HG03159 (cell line): ENCODE data around the gene ARID2.

Experiments used
- ATAC-seq: cut with Tn5 transposase; IDR thresholded peaks from one replicate; pipeline ENCODE4 v1.9.1; 2021; ENCODE audit warnings: mild to moderate bottlenecking, moderate library complexity; ENCODE audit not compliant: unreplicated experiment

The ARID2 gene

DNA sequence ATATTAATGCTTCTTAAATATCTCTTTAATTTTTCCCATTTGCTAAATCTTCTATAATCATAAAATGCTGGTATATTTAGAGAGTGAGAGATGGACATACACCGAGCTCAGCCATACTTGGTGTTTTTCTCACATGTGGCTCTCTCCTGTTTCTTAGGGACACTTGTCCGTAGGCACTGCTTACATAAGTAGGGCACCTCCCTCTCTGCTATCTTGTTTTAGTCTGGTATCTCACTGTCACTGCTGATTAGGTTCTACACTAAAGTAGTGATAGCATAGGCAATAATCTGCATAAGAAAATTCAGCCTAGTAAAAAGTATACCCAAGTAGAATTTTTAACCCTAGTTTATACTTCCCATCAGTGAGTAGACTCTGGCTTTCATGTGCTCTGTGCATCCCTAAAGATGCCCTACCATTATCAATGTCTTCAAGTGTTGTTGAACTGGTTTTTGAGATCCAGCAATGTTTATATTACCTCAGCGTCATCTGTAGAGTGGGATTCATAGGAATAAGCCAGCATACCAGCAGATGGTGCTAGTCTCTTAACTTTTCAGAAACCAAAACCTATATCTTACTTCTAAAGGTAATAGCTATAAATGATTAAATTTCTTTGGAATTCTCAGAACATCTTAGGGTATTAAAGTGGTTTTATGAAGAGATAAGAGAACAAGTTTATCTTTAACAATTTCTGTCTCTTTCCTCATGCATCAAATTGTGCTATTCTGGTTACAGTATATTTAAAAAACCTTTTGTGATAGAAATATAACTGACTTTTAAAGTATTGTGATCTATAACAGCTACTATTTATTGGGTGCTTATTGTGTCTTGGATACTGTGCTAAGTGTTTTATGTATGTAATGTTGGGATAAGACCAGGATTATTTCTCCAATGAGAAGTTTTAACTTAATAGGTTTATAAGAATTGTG is 32.9 kb downstream of the ARID2 start:
- no peak for ATAC-seq

DNA sequence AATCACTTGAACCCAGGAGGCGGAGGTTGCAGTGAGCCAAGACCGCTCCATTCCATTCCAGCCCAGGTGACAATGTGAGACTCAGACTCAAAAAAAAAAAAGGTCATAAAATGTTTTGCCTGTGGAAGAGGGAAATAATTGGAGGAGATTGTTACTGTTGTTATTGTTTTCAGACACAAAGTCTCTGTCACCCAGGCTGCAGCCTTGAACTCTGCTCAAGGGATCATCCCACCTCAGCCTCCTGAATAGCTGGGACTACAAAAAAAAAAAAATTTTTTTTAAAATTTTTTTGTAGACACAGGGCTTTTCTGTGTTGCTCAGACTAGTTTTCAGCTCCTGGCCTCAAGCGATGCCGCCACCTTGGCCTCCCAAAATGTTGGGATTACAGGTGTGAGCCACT is 33.9 kb downstream of the ARID2 start:
- no peak for ATAC-seq

DNA sequence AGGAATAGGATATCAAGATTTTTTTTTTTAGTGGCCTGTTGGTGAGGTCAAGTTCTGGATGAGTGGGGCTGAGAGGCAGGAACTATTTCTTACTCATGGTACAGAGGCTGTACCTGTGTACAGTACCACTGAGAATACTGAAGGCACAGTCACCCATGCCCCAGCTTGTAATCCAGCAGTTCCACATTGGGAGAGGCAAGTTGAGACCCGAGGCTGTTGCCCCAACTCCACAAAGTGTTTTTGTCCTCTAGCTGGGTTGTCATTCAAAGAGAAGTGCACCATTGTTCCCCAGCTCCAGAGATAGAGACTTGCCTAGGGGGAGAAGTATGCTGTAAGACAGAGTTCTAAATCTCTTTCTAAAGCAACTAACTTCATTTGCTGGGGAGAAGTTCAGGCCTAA is 38.7 kb downstream of the ARID2 start:
- no peak for ATAC-seq

DNA sequence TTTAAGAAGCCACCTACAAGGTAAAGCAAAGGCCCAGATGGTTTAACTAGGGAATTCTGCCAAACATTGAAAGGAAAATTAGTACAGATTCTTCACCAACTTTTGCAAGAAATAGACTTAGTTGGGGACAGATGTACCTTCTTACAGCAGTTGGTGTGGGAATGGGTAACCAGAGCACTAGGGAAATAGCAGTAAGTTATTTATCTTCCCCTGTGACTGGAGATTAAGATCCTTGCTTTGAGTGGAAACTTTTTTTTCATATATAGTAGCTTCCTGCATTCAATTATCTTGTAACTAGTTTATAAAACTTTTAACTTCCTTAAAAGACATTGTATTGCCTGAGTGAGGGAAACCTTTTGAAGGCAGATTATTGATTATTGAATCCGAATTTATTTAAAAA is 44.2 kb downstream of the ARID2 start:
- ATAC-seq: no peak

DNA sequence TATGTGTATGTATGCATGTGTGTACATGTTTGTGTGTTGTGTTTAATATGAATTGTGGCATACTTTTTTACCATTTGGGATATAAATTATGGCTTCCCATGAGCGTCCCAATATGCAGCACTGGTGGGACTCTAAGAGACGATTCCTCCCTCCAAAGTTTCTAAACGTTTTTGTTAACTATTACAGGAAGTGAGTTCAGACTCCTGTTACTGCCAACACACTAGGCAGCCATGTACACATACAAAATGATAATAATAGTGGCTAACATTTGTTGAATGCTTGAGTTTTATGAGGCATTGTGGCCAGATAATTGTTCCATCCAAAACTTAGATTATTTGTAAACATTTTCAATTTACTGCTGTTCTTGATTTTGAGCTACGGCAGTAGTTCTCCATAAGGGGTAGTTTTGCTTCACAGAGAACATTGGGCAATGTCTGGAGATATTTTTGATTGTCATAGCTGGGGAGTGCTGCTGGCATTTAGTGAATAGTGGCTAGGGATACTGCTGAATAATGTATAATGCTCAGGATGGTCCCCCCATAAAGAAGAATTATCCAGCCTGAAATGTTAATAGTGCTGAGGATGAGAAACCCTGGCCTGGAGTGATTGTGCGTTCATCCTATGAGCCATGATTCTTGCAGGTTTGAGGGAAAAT is 45.1 kb downstream of the ARID2 start:
- no peak for ATAC-seq

DNA sequence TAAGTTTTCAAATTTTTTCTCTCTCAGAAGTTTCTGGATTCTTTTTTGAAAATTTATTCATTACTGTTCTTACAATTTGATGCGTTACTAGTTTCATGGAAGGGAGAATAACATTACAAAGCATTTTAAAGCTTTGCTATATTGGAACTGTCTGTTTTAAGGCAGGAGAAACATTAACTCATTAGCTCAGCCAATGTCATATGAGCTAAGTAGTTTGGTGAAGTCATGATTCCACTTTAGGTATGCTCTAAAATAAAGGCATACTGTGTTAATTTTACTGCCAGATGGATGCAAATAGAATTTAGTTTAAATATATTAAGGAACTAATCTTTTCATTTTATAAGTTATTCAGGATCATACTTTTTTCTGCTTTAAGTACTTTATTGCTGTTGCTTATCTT is 46.0 kb downstream of the ARID2 start:
- no peak for ATAC-seq

DNA sequence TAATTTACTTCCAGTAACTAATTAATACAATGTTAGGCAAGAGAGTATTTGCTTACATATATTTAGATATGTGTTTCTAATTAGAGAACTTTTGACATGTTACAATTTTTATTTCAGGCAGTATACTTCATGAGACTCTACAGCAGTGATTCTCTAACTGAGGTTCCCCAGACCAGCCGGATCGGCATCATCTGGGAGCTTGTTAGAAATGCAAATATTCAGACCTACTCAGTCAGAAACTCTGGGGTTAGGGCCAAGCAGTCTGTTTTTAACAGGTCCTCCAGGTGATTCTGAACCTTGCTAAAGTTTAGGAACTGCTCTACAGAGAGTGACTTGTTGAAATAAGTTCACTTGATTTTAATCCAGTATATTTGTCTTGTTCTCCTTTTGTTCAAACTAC is 46.5 kb downstream of the ARID2 start:
- no peak for ATAC-seq

GRCh38 chr12:45779936-45780335 is 50.4 kb downstream of the ARID2 start:
- no peak for ATAC-seq

GRCh38 chr12:45781080-45781479 is 51.6 kb downstream of the ARID2 start:
- no peak for ATAC-seq

DNA sequence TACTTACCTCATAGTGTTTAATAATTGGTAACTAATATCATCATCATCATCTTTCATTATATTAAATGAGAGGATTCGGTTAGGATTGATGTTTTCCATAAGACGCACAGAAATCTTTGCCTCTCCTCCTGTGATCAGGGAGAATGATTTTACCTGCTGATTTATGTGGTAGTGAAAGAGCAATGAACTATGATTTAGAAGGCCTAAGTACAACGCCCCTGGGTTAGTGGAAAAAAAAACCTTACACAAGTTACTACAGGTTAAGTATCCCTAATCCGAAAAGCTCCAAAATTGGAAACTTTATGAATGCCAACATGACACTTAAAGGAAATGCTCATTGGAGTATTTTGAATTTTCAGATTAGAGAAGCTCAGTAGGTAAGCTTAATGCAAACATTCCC is 55.8 kb downstream of the ARID2 start:
- no peak for ATAC-seq

DNA sequence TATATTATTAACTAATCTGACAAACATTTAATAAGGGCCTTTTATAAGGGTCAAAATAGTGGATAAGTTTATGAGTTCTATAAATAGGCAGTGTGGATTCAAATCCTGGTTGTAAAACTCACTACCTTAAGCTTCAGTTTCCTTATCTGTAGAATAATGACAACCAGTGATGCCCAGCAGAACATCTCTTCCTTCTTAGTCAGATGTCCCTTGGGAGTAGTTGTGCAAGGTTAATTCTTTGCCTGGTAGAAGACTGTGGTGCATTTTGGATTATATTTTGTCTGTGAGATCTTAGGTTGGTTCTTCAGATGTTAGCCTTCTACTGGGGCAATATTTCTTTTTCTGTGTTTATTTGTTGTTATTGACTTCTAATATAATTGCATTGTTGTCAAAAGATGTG is 59.5 kb downstream of the ARID2 start:
- ATAC-seq: no peak

DNA sequence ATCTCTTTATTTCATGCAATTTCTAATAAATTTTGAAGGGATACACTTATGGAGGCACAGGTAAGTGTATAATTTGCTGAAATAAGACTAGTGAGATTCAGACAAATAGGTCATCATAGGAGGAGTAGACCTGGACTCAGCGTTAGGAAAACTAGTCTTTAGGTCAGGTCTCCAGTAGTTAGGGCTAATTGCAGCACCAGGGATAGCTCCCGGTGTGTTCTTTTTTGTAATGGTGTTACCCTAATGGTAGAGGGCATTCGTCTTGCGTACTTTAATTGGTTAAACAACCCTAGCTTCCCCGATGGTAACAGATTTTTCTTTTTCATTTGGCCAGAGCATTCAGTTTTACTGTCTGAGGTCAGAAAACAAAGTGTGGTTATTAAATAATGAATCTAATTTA is 64.9 kb downstream of the ARID2 start:
- no peak for ATAC-seq

DNA sequence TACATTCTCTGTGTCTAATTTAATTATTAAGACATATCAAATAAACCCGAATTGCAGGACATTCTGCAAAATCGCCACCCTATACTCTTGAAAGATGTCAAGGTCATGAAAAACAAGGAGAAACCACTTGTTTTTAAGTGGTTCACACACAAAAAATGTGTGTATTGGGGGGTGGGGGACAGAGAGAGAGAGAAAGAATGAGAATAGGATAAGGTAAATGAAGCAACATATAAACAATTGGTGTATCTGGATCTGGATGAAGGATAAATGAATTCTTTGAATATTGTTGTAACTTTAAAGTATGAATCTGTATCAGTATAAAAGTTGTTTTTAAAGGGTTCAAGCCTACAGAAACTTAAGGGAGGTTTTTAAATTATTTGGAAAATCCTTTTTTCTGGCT is 72.1 kb downstream of the ARID2 start:
- ATAC-seq: no peak

GRCh38 chr12:45803111-45803510 is 73.6 kb downstream of the ARID2 start:
- ATAC-seq: no peak

- ATAC-seq: no peak
Measured at GRCh38 chr12:45816652-45817051, 87.1 kb downstream of the ARID2 start.

GRCh38 chr12:45827974-45828373 is 98.5 kb downstream of the ARID2 start:
- ATAC-seq: no peak

DNA sequence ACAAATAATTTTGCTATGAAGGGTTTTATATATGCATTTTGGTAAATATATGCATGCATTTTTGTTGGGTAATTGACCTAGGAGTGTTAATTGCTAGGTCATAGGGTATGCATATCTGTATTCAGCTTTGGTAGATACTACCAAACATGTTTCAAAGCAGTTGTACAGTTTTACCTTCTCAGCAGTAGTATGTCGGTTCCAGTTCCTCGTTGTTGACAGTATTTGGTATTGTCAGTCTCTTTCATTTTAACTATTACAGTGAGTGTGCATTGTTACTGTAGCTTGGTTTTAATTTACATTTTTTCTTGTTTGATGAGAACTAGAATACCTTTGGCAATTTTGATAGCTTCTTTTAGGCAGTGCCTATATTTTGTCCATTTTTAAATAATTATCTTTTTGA is 98.9 kb downstream of the ARID2 start:
- ATAC-seq: no peak

DNA sequence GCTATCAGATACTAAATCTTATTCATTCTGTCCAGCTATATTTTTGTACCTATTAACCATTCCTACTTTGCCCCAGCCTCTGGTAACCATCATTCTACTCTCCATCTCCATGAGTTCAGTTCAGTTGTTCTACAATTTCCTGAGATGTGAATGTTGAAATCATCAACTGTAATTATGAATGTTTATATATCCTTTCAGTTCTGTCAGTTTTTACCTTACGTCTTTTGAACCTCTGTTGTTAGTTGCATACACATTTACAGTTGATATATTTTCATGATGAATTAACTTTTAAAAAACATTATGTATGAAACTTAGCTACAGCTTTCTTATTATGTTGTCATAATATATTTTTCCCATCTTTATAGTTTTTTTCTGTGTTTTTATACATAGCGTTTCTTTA is 102.1 kb downstream of the ARID2 start:
- no peak for ATAC-seq

- no peak for ATAC-seq
Measured at GRCh38 chr12:45833401-45833800, 103.9 kb downstream of the ARID2 start.

DNA sequence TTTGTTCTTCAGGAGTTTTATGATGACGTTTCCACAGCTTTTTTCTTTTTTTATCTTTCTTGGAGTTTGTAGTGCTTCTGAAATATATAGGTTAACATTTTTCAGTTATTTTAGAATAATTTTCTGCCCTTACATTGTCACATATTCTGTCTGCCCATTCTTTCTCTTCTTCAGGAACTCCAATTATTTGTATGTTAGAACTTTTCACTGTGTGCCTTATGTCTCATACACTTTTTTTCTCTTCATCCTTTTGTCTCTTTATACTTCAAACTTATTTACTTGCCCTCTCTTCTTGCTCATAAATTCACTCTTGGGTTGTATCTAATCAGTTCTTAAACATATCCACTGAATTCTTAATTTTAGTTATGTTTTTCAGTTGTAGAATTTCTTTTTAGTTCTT is 105.3 kb downstream of the ARID2 start:
- ATAC-seq: no peak

DNA sequence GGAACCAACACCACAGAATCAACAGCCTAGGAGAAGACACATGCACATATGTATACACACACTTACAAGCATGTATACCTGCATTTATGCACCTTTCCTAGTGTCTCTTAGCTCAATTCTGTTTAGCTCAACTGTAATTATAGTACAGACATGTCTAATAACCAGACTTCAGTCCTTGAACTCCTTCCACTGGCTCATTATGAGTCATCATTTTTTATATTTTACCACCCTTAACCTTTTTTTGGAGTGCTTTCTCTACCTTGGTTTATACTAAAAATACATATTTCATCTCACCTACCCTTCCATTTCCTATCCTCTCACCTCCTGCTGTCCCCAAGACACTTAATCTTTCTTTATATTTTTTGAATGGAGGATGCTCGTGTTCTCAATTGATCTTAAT is 110.4 kb downstream of the ARID2 start:
- no peak for ATAC-seq

- no peak for ATAC-seq
Measured at GRCh38 chr12:45849289-45849688, 119.8 kb downstream of the ARID2 start.
